Smooth muscle cell (in vitro differentiated cells): ENCODE results near the gene RPE. TPM values are rescaled to one million over a fixed set of nuclear protein-coding genes. Genes with fewer than 3 reads are reported as not detected.

ENCODE experiments used
- DNase-seq: peaks from one replicate; lab custom pipeline; 2025; ENCODE audit not compliant: unreplicated experiment; lab: John Stamatoyannopoulos, UW
- H2AFZ ChIP-seq: fragments of 200-600 bp; sonication (generic); 2 replicates; pipeline ENCODE4 v1.6.0; 2016; ENCODE audit warnings: antibody characterized with exemption, low read depth, mild to moderate bottlenecking
- H3F3A ChIP-seq: fragments of 200-600 bp; sonication (generic); 2 replicates; pipeline ENCODE4 v1.6.0; 2017; ENCODE audit warnings: antibody characterized with exemption, low read depth
- H3K27ac ChIP-seq: fragments of 200-600 bp; sonication (generic); 2 replicates; pipeline ENCODE4 v1.5.1; 2016; ENCODE audit warnings: low read depth, mild to moderate bottlenecking
- H3K27me3 ChIP-seq: fragments of 200-600 bp; sonication (generic); 2 replicates; pipeline ENCODE4 v1.6.1; 2016; ENCODE audit warnings: low read depth, mild to moderate bottlenecking
- H3K36me3 ChIP-seq: fragments of 200-600 bp; sonication (generic); 2 replicates; pipeline ENCODE4 v1.5.1; 2016; ENCODE audit warnings: low read depth
- H3K4me1 ChIP-seq: fragments of 200-600 bp; sonication (generic); 2 replicates; pipeline ENCODE4 v1.5.1; 2016; ENCODE audit warnings: low read depth
- H3K4me2 ChIP-seq: fragments of 200-600 bp; sonication (generic); 2 replicates; pipeline ENCODE4 v1.6.0; 2016; ENCODE audit warnings: mild to moderate bottlenecking
- H3K4me3 ChIP-seq: fragments of 200-600 bp; sonication (generic); 2 replicates; pipeline ENCODE4 v1.5.1; 2016; ENCODE audit warnings: mild to moderate bottlenecking
- H3K79me2 ChIP-seq: fragments of 200-600 bp; sonication (generic); 2 replicates; pipeline ENCODE4 v1.6.0; 2016; ENCODE audit warnings: low read depth, mild to moderate bottlenecking
- H3K9ac ChIP-seq: fragments of 200-600 bp; sonication (generic); 2 replicates; pipeline ENCODE4 v1.6.0; 2016; ENCODE audit warnings: low read depth
- H3K9me3 ChIP-seq: fragments of 200-600 bp; sonication (generic); replicated peaks from 2 replicates; pipeline ENCODE4 v1.5.1; 2016; ENCODE audit warnings: low read depth
- H4K20me1 ChIP-seq: fragments of 200-600 bp; sonication (generic); 2 replicates; pipeline ENCODE4 v1.6.0; 2016; ENCODE audit warnings: low read depth
- CTCF ChIP-seq: fragments of 200-600 bp; sonication (generic); IDR thresholded peaks from 2 replicates; pipeline ENCODE4 v1.5.1; 2017; ENCODE audit warnings: borderline replicate concordance, mild to moderate bottlenecking, antibody characterized with exemption; ENCODE audit not compliant: insufficient read depth, poor library complexity, severe bottlenecking
- WGBS: methylation state at CpG from one replicate; pipeline ENCODE4 v1.1.7; 2016; ENCODE audit warnings: low lambda C conversion rate; 5-methylcytosine and 5-hydroxymethylcytosine counted together
- polyA plus RNA-seq: library from polyadenylated mRNA; unstranded; fragments of >200 nt; fragmentation: Nextera tagmentation; extraction: Ambion mirVana; gene quantifications from 2 replicates; pipeline ENCODE4 v1.2.1, GENCODE V29; 2016
- total RNA-seq: library from RNA; depleted of rRNA; stranded (reverse); fragments of >200 nt; gene quantifications from 2 replicates; pipeline ENCODE4 v1.2.3, GENCODE V29; 2014

RPE gene
- total and polyA plus RNA-seq, 2 experiments from 2014 or later = 25.1 to 64.3 TPM

GRCh38 chr2:210009896-210010295, 7.5 kb downstream of the RPE start:
- H3K9ac ChIP-seq = no peak overlapping the region
- no peaks in the 10 kb centered on the region for H3K27me3 ChIP-seq
- H3K79me2 ChIP-seq = peaks cover 78% of the 10 kb centered on the region
- H3K4me3 ChIP-seq = no peak overlapping the region
- TF ChIP-seq CTCF = no peak
- H3K4me1 ChIP-seq = no peaks in the 10 kb centered on the region
- H3K4me2 ChIP-seq = no peak overlapping the region
- no peak for DNase-seq
- no peaks in the 10 kb centered on the region for H3F3A ChIP-seq
- H3K9me3 ChIP-seq = no peaks in the 10 kb centered on the region
- H3K27ac ChIP-seq = no peak overlapping the region
- no peak overlapping the region for H2AFZ ChIP-seq
- 53% methylated on average over 3 of the region's 3 CpGs for WGBS
- peaks cover 75% of the 10 kb centered on the region for H4K20me1 ChIP-seq
- H3K36me3 ChIP-seq = peaks cover 4% of the 10 kb centered on the region

- H3K4me1 ChIP-seq = no peaks in the 10 kb centered on the region
- H3F3A ChIP-seq = no peaks in the 10 kb centered on the region
- TF ChIP-seq CTCF = no peak
- no peak for DNase-seq
- no peaks in the 10 kb centered on the region for H3K79me2 ChIP-seq
- H3K36me3 ChIP-seq = peaks cover 34% of the 10 kb centered on the region
- H3K27ac ChIP-seq = no peak overlapping the region
- no peak overlapping the region for H3K9ac ChIP-seq
- WGBS = 85% methylated on average over 1 of the region's 1 CpG
- no peak overlapping the region for H3K4me2 ChIP-seq
- H3K27me3 ChIP-seq = no peaks in the 10 kb centered on the region
- no peak overlapping the region for H3K4me3 ChIP-seq
- no peak overlapping the region for H2AFZ ChIP-seq
- H3K9me3 ChIP-seq = no peaks in the 10 kb centered on the region
- H4K20me1 ChIP-seq = peaks cover 3% of the 10 kb centered on the region
Observed at GRCh38 chr2:210020138-210020537, 17.7 kb downstream of the RPE start.

- H3K9me3 ChIP-seq = no peaks in the 10 kb centered on the region
Observed at GRCh38 chr2:210022824-210023223, 20.4 kb downstream of the RPE start.

More at GRCh38 chr2:210022824-210023223, 20.4 kb downstream of the RPE start:
- no peak for TF ChIP-seq CTCF
- H4K20me1 ChIP-seq = no peaks in the 10 kb centered on the region
- H3K9ac ChIP-seq = no peak overlapping the region
- peaks cover 24% of the 10 kb centered on the region for H3K36me3 ChIP-seq
- no peaks in the 10 kb centered on the region for H3K4me1 ChIP-seq
- no peaks in the 10 kb centered on the region for H3F3A ChIP-seq
- H3K79me2 ChIP-seq = no peaks in the 10 kb centered on the region
- no peak overlapping the region for H2AFZ ChIP-seq
- no peak overlapping the region for H3K4me3 ChIP-seq
- DNase-seq = no peak
- no peaks in the 10 kb centered on the region for H3K27me3 ChIP-seq
- H3K27ac ChIP-seq = no peak overlapping the region
- H3K4me2 ChIP-seq = no peak overlapping the region
- WGBS = 97% methylated on average over 3 of the region's 3 CpGs
